ENCODE data around the gene CFB.

DNA sequence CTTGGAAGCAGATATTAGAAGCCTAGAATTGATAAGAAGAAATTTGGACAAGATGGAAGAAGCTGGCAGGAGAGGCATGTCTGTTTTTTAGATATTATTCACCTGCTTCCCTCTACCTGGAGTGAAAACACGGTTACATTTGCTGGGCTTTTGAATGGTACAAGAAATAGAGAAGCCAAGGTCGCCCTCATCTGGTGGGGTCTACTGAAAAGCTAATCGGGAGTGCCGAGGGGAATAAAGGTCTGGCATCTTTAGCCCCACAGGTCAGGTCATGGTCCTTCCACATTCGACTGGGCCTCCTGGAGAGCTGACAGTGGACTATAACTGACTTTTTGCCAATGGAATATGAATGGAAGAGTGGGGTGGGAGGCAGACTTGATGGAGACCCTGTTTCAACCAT, 23.0 kb upstream of the CFB start:
- TF ChIP-seq, protein P1, sequence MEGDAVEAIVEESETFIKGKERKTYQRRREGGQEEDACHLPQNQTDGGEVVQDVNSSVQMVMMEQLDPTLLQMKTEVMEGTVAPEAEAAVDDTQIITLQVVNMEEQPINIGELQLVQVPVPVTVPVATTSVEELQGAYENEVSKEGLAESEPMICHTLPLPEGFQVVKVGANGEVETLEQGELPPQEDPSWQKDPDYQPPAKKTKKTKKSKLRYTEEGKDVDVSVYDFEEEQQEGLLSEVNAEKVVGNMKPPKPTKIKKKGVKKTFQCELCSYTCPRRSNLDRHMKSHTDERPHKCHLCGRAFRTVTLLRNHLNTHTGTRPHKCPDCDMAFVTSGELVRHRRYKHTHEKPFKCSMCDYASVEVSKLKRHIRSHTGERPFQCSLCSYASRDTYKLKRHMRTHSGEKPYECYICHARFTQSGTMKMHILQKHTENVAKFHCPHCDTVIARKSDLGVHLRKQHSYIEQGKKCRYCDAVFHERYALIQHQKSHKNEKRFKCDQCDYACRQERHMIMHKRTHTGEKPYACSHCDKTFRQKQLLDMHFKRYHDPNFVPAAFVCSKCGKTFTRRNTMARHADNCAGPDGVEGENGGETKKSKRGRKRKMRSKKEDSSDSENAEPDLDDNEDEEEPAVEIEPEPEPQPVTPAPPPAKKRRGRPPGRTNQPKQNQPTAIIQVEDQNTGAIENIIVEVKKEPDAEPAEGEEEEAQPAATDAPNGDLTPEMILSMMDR (IDR thresholded peaks at IDR 0.05; ENCODE audit: low read depth, low read length) = peak; percentile 38
- TF ChIP-seq POLR2A (IDR thresholded peaks at IDR 0.05; ENCODE audit: extremely low read depth, insufficient read length) (no peak), MYC (IDR thresholded peaks at IDR 0.05; ENCODE audit: low read depth, low read length) (no peak)

Data from NB4 (cell line).